ENCODE measurements around the gene LIPH. TPM values are rescaled to one million over a fixed set of nuclear protein-coding genes. Genes with fewer than 3 reads are reported as not detected.

Gene LIPH
- total RNA-seq, 2 experiments from 2014 or later: not detected

- no peaks in the 10 kb centered on the region for H3K9me3 Mint-ChIP-seq
- H3K4me1 ChIP-seq (ENCODE audit: insufficient read depth, low read length): no peaks in the 10 kb centered on the region
- DNase-seq (no peak), ATAC-seq (ENCODE audit: poor library complexity) (no peak)
- H3K27me3 Mint-ChIP-seq: peaks cover 9% of the 10 kb centered on the region
- no peak overlapping the region for H3K27ac ChIP-seq (ENCODE audit: low read depth in 1 of 2, low read length in 2 of 2)
- no peak overlapping the region for H3K27ac Mint-ChIP-seq
- H3K9me3 ChIP-seq (ENCODE audit: control insufficient read depth in 1 of 2, insufficient read depth in 1 of 2, low read length in 2 of 2): no peaks in the 10 kb centered on the region
- H3K4me3 Mint-ChIP-seq: no peak overlapping the region
- no peaks in the 10 kb centered on the region for H3K4me1 Mint-ChIP-seq (ENCODE audit: low read depth)
- ChIA-PET POLR2A (no interaction called here), CTCF (no interaction called here)
- H3K36me3 ChIP-seq (ENCODE audit: insufficient read depth, low read length): no peaks in the 10 kb centered on the region
- H3K36me3 Mint-ChIP-seq (ENCODE audit: low read depth): no peaks in the 10 kb centered on the region
- intact Hi-C loops (cut with DNase I, micrococcal nuclease): no loop called here
- no peak for TF ChIP-seq CTCF (IDR thresholded peaks at IDR 0.05)
- no peak overlapping the region for H3K4me3 ChIP-seq (ENCODE audit: low read length)
- no peaks in the 10 kb centered on the region for H3K27me3 ChIP-seq (ENCODE audit: control insufficient read depth in 1 of 2, insufficient read depth in 2 of 2, low read length in 2 of 2)
These were observed 44.5 kb downstream of the LIPH start for GRCh38 chr3:185507883-185508282.

DNA sequence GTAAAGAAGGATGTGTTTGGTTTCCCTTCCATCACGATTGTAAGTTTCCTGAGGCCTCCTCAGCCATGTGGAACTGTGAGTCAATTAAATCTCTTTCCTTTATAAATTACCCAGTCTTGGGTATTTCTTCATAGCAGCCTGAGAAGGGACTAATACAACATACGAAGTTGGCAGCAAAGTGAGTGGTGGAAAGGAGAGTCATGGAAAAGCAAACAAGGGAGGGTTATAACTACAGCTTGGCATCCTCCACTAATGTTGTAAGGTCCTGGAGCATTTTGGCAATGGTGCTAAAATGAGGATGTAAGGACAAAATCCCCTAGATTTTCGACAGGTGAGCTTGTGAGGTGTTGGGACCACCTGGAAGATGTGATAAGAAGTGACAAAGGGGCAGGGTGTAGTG is 47.8 kb downstream of the LIPH start:
- POLR2A ChIA-PET: no interaction called here
- no peaks in the 10 kb centered on the region for H3K9me3 Mint-ChIP-seq

GRCh38 chr3:185503521-185503920 is 48.9 kb downstream of the LIPH start:
- Histone ChIP-seq H3K27me3 (ENCODE audit: control insufficient read depth in 1 of 2, insufficient read depth in 2 of 2, low read length in 2 of 2) (no peaks in the 10 kb centered on the region), H3K9me3 (ENCODE audit: control insufficient read depth in 1 of 2, insufficient read depth in 1 of 2, low read length in 2 of 2) (no peaks in the 10 kb centered on the region), H3K4me3 (ENCODE audit: low read length) (no peak overlapping the region), H3K4me1 (ENCODE audit: insufficient read depth, low read length) (peaks cover 4% of the 10 kb centered on the region), H3K27ac (ENCODE audit: low read depth in 1 of 2, low read length in 2 of 2) (no peak overlapping the region), H3K36me3 (ENCODE audit: insufficient read depth, low read length) (no peaks in the 10 kb centered on the region)
- intact Hi-C loops (cut with DNase I, micrococcal nuclease): no loop called here
- ChIA-PET CTCF (no interaction called here), POLR2A (no interaction called here)
- H3K4me1 Mint-ChIP-seq (ENCODE audit: low read depth): peaks cover 4% of the 10 kb centered on the region
- no peaks in the 10 kb centered on the region for H3K9me3 Mint-ChIP-seq
- ATAC-seq (ENCODE audit: poor library complexity): no peak
- DNase-seq: no peak
- H3K27ac Mint-ChIP-seq: no peak overlapping the region
- H3K4me3 Mint-ChIP-seq: no peak overlapping the region
- no peak for TF ChIP-seq CTCF (IDR thresholded peaks at IDR 0.05)
- peaks cover 8% of the 10 kb centered on the region for H3K36me3 Mint-ChIP-seq (ENCODE audit: low read depth)
- H3K27me3 Mint-ChIP-seq: peaks cover 9% of the 10 kb centered on the region

More for the DNA sequence above, 47.8 kb downstream of the LIPH start:
- no peaks in the 10 kb centered on the region for H3K36me3 Mint-ChIP-seq (ENCODE audit: low read depth)
- Histone ChIP-seq H3K27ac (ENCODE audit: low read depth in 1 of 2, low read length in 2 of 2) (no peak overlapping the region), H3K9me3 (ENCODE audit: control insufficient read depth in 1 of 2, insufficient read depth in 1 of 2, low read length in 2 of 2) (no peaks in the 10 kb centered on the region), H3K4me3 (ENCODE audit: low read length) (no peak overlapping the region), H3K27me3 (ENCODE audit: control insufficient read depth in 1 of 2, insufficient read depth in 2 of 2, low read length in 2 of 2) (no peaks in the 10 kb centered on the region), H3K4me1 (ENCODE audit: insufficient read depth, low read length) (no peaks in the 10 kb centered on the region), H3K36me3 (ENCODE audit: insufficient read depth, low read length) (no peaks in the 10 kb centered on the region)
- CTCF ChIA-PET: no interaction called here
- no peak overlapping the region for H3K27ac Mint-ChIP-seq
- H3K27me3 Mint-ChIP-seq: peaks cover 9% of the 10 kb centered on the region
- ATAC-seq (ENCODE audit: poor library complexity) (no peak), DNase-seq (no peak)
- no peaks in the 10 kb centered on the region for H3K4me1 Mint-ChIP-seq (ENCODE audit: low read depth)
- H3K4me3 Mint-ChIP-seq: no peak overlapping the region
- no peak for TF ChIP-seq CTCF (IDR thresholded peaks at IDR 0.05)
- intact Hi-C loops (cut with DNase I, micrococcal nuclease): no loop called here
